Neural cell (in vitro differentiated cells): Measurements from ENCODE around the gene PRIM1.

Experiments
- CTCF ChIP-seq: fragments of 450-650 bp; IDR thresholded peaks from 2 replicates; pipeline ENCODE4 v1.5.1; 2014; ENCODE audit warnings: antibody characterized with exemption, mild to moderate bottlenecking, moderate library complexity; ENCODE audit not compliant: poor library complexity, severe bottlenecking
- EP300 ChIP-seq: fragments of 450-650 bp; conservative IDR thresholded peaks from 2 replicates; pipeline ENCODE4 v1.6.1; 2014; ENCODE audit warnings: antibody characterized with exemption, mild to moderate bottlenecking, moderate library complexity; ENCODE audit not compliant: poor library complexity, severe bottlenecking
- EZH2 ChIP-seq: fragments of 200-600, 300-800 bp; shearing (Covaris generic), sonication (generic); IDR thresholded peaks from 2 replicates; pipeline ENCODE4 v1.6.1; 2014; ENCODE audit warnings: antibody characterized with exemption, low read length, borderline replicate concordance, mild to moderate bottlenecking; ENCODE audit not compliant: insufficient read depth, poor library complexity, severe bottlenecking
- MXI1 ChIP-seq: fragments of 450-650 bp; conservative IDR thresholded peaks from 2 replicates; pipeline ENCODE4 v1.6.1; 2014; ENCODE audit warnings: antibody characterized with exemption, mild to moderate bottlenecking; ENCODE audit not compliant: poor library complexity, severe bottlenecking
- POLR2AphosphoS5 ChIP-seq: IDR thresholded peaks from 2 replicates; pipeline ENCODE4 v1.6.1; 2012
- RAD21 ChIP-seq: fragments of 450-650 bp; conservative IDR thresholded peaks from 2 replicates; pipeline ENCODE4 v1.6.1; 2014; ENCODE audit warnings: antibody characterized with exemption, mild to moderate bottlenecking, moderate library complexity
- REST ChIP-seq: IDR thresholded peaks from 2 replicates; pipeline ENCODE4 v1.6.1; 2012; ENCODE audit warnings: borderline replicate concordance
- SMC3 ChIP-seq: fragments of 450-650 bp; conservative IDR thresholded peaks from 2 replicates; pipeline ENCODE4 v1.6.1; 2014; ENCODE audit warnings: antibody characterized with exemption, mild to moderate bottlenecking, moderate library complexity; ENCODE audit not compliant: poor library complexity

GRCh38 chr12:56749853-56750252, 2.3 kb downstream of the PRIM1 start:
- TF ChIP-seq CTCF (no peak), REST (no peak), POLR2AphosphoS5 (no peak), EZH2 (no peak), MXI1 (no peak), EP300 (no peak), RAD21 (no peak), SMC3 (no peak)
